ENCODE results near the gene TULP4. TPM values are rescaled to one million over a fixed set of nuclear protein-coding genes. Genes with fewer than 3 reads are reported as not detected.

TULP4 gene
- total RNA-seq, 1 experiment from 2014 or later = 52.8 TPM

GRCh38 chr6:158371261-158371660, 59.0 kb downstream of the TULP4 start:
- Mint-ChIP-seq H3K36me3 (no peaks in the 10 kb centered on the region), H3K27me3 (ENCODE audit: low read depth) (no peaks in the 10 kb centered on the region), H3K4me1 (peaks cover 1% of the 10 kb centered on the region; the same call in 1 of the 2 replicates), H3K9me3 (no peaks in the 10 kb centered on the region), H3K4me3 (no peak overlapping the region), H3K27ac (no peak overlapping the region)
- POLR2A ChIA-PET = no interaction called here
- TF ChIP-seq E2F1 (CRISPR knock-in tag; IDR thresholded peaks at IDR 0.05) (no peak), ATF6 (CRISPR knock-in tag; IDR thresholded peaks at IDR 0.05) (no peak), AFF4 (CRISPR knock-in tag; IDR thresholded peaks at IDR 0.05; ENCODE audit: borderline replicate concordance) (no peak), IRF2 (CRISPR knock-in tag; IDR thresholded peaks at IDR 0.05; ENCODE audit: borderline replicate concordance, low read depth) (no peak)
- no peak for DNase-seq (ENCODE audit: low spot score)
- no peak for ATAC-seq
- CTCF ChIA-PET = no interaction called here

GRCh38 chr6:158372574-158372973, 60.3 kb downstream of the TULP4 start:
- H3K4me3 Mint-ChIP-seq = no peak overlapping the region
- no peaks in the 10 kb centered on the region for H3K27me3 Mint-ChIP-seq (ENCODE audit: low read depth)
- TF ChIP-seq JAZF1 (CRISPR knock-in tag; IDR thresholded peaks at IDR 0.05) = no peak
- no peak for TF ChIP-seq ZNF512 (CRISPR knock-in tag; IDR thresholded peaks at IDR 0.05; ENCODE audit: borderline replicate concordance)
- TF ChIP-seq E2F1 (CRISPR knock-in tag; IDR thresholded peaks at IDR 0.05) = no peak
- CTCF ChIA-PET = interaction anchor here (0.6 kb wide), 1 partner anchor 71 kb away, joined by 3 read pairs; no protein-coding TSS in a partner anchor
- POLR2A ChIA-PET = no interaction called here
- no peaks in the 10 kb centered on the region for H3K36me3 Mint-ChIP-seq
- no peak overlapping the region for H3K27ac Mint-ChIP-seq
- DNase-seq (ENCODE audit: low spot score) = no peak
- no peak for ATAC-seq
- H3K9me3 Mint-ChIP-seq = no peaks in the 10 kb centered on the region
- peaks cover 12% of the 10 kb centered on the region for H3K4me1 Mint-ChIP-seq

GRCh38 chr6:158373214-158373613, 60.9 kb downstream of the TULP4 start:
- no peaks in the 10 kb centered on the region for H3K27me3 Mint-ChIP-seq (ENCODE audit: low read depth)
- POLR2A ChIA-PET = no interaction called here
- DNase-seq (ENCODE audit: low spot score) = no peak
- ATAC-seq = no peak
- H3K4me1 Mint-ChIP-seq = peaks cover 16% of the 10 kb centered on the region
- H3K9me3 Mint-ChIP-seq = no peaks in the 10 kb centered on the region
- no peak overlapping the region for H3K27ac Mint-ChIP-seq
- H3K36me3 Mint-ChIP-seq = no peaks in the 10 kb centered on the region
- no peak overlapping the region for H3K4me3 Mint-ChIP-seq
- TF ChIP-seq NR2C2 (CRISPR knock-in tag; IDR thresholded peaks at IDR 0.05) (no peak), USF1 (CRISPR knock-in tag; IDR thresholded peaks at IDR 0.05) (no peak), ZNF512 (CRISPR knock-in tag; IDR thresholded peaks at IDR 0.05; ENCODE audit: borderline replicate concordance) (no peak), ATF3 (CRISPR knock-in tag; conservative IDR thresholded peaks at IDR 0.05) (no peak), FOXK1 (CRISPR knock-in tag; IDR thresholded peaks at IDR 0.05) (no peak), ZNF423 (CRISPR knock-in tag; IDR thresholded peaks at IDR 0.05) (no peak), SMAD4 (CRISPR knock-in tag; IDR thresholded peaks at IDR 0.05) (no peak)
- CTCF ChIA-PET = no interaction called here
